ENCODE data around the gene TEX9.

The TEX9 gene

GRCh38 chr15:56322444-56322843, 42.8 kb upstream of the TEX9 start (continued):
- no peak for TF ChIP-seq CREB5 (CRISPR knock-in tag; IDR thresholded peaks at IDR 0.05; ENCODE audit: low read depth)
- TF ChIP-seq ISL1 (CRISPR knock-in tag; IDR thresholded peaks at IDR 0.05): no peak
- no peak for TF ChIP-seq PATZ1 (CRISPR knock-in tag; IDR thresholded peaks at IDR 0.05; ENCODE audit: borderline replicate concordance)
- TF ChIP-seq CSDC2 (CRISPR knock-in tag; IDR thresholded peaks at IDR 0.05): no peak
- TF ChIP-seq ZNF70 (CRISPR knock-in tag; IDR thresholded peaks at IDR 0.05): no peak
- no peak for TF ChIP-seq TCF4 (CRISPR knock-in tag; IDR thresholded peaks at IDR 0.05; ENCODE audit: borderline replicate concordance)

- no peak for ATAC-seq
- no peak for TF ChIP-seq ARNTL (CRISPR knock-in tag; IDR thresholded peaks at IDR 0.05; ENCODE audit: borderline replicate concordance, low read depth)
- TF ChIP-seq CSDC2 (CRISPR knock-in tag; IDR thresholded peaks at IDR 0.05): no peak
- TF ChIP-seq TCF4 (CRISPR knock-in tag; IDR thresholded peaks at IDR 0.05; ENCODE audit: borderline replicate concordance): no peak
- TF ChIP-seq ZNF565 (CRISPR knock-in tag; conservative IDR thresholded peaks at IDR 0.05; ENCODE audit: low read depth): no peak
- no peak for TF ChIP-seq POU6F1 (CRISPR knock-in tag; IDR thresholded peaks at IDR 0.05; ENCODE audit: borderline replicate concordance, low read depth)
- no peak for TF ChIP-seq ISL1 (CRISPR knock-in tag; IDR thresholded peaks at IDR 0.05)
- TF ChIP-seq ZNF70 (CRISPR knock-in tag; IDR thresholded peaks at IDR 0.05): no peak
- TF ChIP-seq ZNF8 (CRISPR knock-in tag; IDR thresholded peaks at IDR 0.05): no peak
- no peak for TF ChIP-seq PPARA (CRISPR knock-in tag; IDR thresholded peaks at IDR 0.05; ENCODE audit: borderline replicate concordance)
- no peak for TF ChIP-seq PATZ1 (CRISPR knock-in tag; IDR thresholded peaks at IDR 0.05; ENCODE audit: borderline replicate concordance)
- no peak for TF ChIP-seq BACH2 (CRISPR knock-in tag; IDR thresholded peaks at IDR 0.05; ENCODE audit: borderline replicate concordance)
- TF ChIP-seq TOX (CRISPR knock-in tag; IDR thresholded peaks at IDR 0.05; ENCODE audit: borderline replicate concordance): no peak
- no peak for TF ChIP-seq CSRNP3 (CRISPR knock-in tag; IDR thresholded peaks at IDR 0.05)
- TF ChIP-seq GLIS3 (CRISPR knock-in tag; IDR thresholded peaks at IDR 0.05): no peak
- TF ChIP-seq OSR1 (CRISPR knock-in tag; IDR thresholded peaks at IDR 0.05): no peak
- no peak for TF ChIP-seq RARB (CRISPR knock-in tag; IDR thresholded peaks at IDR 0.05)
- no peak for TF ChIP-seq CREB5 (CRISPR knock-in tag; IDR thresholded peaks at IDR 0.05; ENCODE audit: low read depth)
- TF ChIP-seq SNAI2 (CRISPR knock-in tag; IDR thresholded peaks at IDR 0.05): no peak
These were observed 41.8 kb upstream of the TEX9 start for GRCh38 chr15:56323435-56323834.

- TF ChIP-seq TOX (CRISPR knock-in tag; IDR thresholded peaks at IDR 0.05; ENCODE audit: borderline replicate concordance) (no peak), TCF4 (CRISPR knock-in tag; IDR thresholded peaks at IDR 0.05; ENCODE audit: borderline replicate concordance) (no peak), ISL1 (CRISPR knock-in tag; IDR thresholded peaks at IDR 0.05) (no peak), OSR1 (CRISPR knock-in tag; IDR thresholded peaks at IDR 0.05) (no peak), ARNTL (CRISPR knock-in tag; IDR thresholded peaks at IDR 0.05; ENCODE audit: borderline replicate concordance, low read depth) (no peak), POU6F1 (CRISPR knock-in tag; IDR thresholded peaks at IDR 0.05; ENCODE audit: borderline replicate concordance, low read depth) (no peak), RARB (CRISPR knock-in tag; IDR thresholded peaks at IDR 0.05) (no peak), ZC3H10 (CRISPR knock-in tag; IDR thresholded peaks at IDR 0.05) (no peak), PPARA (CRISPR knock-in tag; IDR thresholded peaks at IDR 0.05; ENCODE audit: borderline replicate concordance) (no peak), GLIS3 (CRISPR knock-in tag; IDR thresholded peaks at IDR 0.05) (no peak), CREB5 (CRISPR knock-in tag; IDR thresholded peaks at IDR 0.05; ENCODE audit: low read depth) (no peak), BACH2 (CRISPR knock-in tag; IDR thresholded peaks at IDR 0.05; ENCODE audit: borderline replicate concordance) (no peak)
These were observed 40.0 kb upstream of the TEX9 start for GRCh38 chr15:56325186-56325585.

More at GRCh38 chr15:56325186-56325585, 40.0 kb upstream of the TEX9 start:
- no peak for ATAC-seq
